Suppressor macrophage treated with lipopolysaccharide for 4 hours (primary cell): ENCODE data around the gene TMEM186.

Source experiments
- DNase-seq: peaks from one replicate; pipeline ENCODE4 v3.0.0-alpha.2; 2020

TMEM186 gene

DNA sequence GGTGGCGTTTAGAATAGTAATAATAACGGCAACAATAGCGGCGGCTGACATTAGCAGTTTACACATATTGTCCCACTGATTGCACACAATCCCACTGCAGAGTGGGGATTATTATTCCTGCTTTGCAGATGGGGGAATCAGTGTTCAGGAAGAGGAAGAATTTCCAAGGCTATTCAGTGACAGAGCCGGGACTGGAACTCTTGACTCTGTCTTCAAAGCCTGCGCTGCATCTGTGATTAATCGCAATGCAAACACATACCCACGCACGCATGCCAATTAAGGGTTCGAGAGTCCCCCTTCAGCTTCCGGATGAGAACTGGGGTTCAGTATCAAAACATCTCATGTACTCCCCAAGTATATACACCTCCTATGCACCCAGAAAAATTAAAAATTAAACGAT is 29.2 kb downstream of the TMEM186 start:
- DNase-seq: no peak

DNA sequence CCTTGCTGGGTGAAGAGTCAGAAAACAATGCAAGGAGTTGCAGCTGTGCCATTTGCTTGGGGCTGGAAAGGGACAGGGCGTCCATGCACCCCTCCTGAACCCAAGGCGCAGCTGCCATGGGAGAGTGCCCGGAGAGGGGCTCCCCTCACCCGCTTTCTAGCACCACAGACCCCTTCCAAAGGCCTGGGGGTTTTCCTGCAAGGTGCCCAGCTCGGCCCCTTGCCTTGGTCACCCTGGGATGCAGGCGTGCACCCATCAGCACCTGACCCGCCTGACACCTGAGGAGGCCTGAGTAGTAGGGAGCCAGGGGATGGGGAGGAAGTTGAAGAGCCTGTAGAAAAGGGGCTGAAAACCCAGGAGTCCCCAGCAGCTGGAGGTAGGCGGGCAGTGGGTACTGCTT is 30.3 kb downstream of the TMEM186 start:
- no peak for DNase-seq

DNA sequence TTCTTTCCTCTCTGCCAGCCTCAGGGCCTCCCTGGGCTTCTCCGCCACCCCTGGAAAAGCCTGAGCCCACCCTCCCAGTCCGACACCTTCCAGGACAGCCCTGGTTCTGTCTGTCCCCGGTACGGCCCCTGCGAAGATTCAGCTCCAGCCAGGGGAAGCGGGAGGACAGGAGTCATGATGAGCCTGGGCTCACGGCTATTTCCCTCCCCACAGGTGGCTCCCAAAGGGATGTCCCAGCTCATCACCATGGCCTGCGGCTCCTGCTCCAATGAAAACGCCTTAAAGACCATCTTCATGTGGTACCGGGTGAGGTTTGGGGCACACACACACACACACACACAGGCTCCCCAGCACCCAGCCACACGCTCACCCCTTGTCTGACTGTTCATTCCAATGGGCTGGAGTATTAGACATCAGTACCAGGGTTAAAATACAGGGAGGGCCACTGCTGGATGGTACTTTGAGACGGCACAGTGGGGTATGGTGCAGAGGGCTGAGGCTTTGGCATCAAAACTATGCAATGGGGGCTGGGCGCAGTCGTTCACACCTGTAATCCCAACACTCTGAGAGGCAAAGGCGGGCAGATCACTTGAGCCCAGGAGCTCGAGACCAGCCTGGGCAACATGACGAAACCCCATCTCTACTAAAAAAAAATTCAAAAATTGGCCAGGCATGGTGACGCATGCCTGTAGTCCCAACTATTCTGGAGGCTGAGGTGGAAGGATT is 32.8 kb downstream of the TMEM186 start:
- DNase-seq: no peak

DNA sequence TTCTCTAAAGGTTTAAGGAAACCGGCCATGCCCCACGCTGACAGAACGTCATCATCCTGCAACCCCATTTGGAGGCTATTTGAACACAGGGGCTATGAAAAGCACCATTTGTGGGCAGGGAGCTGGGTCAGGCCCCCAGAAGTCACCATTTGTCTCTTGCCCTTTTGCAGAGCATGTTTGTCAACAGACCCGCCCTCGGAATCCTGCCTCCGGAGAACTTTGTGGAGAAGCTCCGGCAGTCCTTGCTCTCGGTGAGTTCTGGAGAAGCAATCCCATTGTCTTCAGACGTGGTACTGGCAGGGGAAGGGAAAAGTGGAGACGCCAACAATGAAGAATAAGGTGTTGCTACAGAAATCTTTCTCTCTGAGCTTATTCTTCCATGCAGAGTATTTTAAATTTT is 33.5 kb downstream of the TMEM186 start:
- no peak for DNase-seq

DNA sequence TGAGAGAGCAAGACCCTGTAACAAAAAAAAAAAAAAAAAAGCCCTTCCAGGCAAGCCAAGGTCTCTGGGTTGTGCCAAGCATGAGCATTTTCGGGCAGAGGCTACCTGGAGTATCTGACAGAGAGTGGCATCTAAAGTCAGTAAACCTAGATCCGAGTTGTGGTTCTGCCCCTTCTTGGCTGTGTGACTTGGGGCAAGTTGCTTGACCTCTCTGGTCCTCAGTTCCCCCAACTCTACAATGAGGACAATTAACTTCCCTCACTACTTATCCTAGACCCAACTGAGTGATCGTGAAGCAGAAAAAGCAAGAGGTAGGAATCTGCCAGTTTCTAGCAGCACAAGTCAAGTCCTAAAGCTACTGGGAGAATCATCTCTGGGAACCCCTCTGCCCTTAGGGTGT is 34.4 kb downstream of the TMEM186 start:
- DNase-seq: no peak

DNA sequence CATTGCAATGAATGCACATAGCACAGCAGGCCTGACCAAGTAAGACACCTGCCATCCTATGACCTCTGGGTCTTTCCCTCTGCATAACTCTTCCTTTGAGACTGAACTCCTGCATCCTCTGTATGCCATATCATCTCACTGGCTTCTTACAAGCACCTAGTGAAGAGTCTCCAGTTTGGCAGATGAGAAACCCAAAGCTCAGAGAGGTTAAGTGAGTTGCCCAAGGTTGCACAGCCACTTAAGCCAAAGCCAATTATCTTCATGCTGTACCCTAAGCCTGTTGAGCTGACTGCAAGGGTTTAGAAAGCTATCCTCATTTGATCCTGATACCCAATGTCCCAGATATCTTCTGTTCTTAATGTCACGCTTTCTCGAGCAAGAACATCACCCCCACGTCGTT is 35.2 kb downstream of the TMEM186 start:
- DNase-seq: no peak

DNA sequence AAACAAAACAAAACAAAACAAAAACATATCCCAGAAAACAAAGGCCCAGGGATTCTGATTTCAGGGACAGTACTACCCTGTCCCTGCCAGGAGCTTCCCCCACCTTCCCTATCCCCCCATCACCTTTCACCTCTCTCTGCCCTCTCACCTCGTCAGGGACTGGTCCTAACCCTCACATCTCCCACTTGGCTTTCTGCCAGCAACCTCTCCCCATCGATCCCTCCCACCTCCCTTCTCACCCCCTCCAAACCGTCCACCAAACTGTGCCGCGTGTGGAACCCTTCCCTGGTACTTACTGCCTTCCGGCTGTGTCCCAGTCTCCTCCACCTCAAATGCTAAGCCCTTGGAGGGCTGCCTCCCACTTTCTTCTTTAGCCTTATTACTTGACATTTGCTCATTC is 36.4 kb downstream of the TMEM186 start:
- no peak for DNase-seq

DNA sequence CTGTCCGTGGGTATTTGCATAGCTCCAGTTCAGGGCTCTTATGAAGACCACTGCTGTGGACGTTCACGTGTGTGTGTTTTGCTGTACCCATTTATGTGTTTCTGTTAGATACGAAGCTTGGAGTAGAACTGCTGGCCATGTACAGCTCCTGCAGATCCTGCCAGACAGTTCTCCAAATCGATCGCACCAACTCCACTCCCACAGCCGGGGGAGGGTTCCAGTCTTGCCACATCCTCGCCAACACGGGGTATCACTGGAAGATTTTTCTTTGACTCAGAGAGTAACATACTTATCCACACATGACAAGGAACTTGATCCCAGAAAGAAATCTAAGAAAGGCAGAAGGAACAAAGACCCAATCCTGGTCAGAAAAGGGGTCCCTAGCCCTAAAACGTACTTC is 37.4 kb downstream of the TMEM186 start:
- no peak for DNase-seq

DNA sequence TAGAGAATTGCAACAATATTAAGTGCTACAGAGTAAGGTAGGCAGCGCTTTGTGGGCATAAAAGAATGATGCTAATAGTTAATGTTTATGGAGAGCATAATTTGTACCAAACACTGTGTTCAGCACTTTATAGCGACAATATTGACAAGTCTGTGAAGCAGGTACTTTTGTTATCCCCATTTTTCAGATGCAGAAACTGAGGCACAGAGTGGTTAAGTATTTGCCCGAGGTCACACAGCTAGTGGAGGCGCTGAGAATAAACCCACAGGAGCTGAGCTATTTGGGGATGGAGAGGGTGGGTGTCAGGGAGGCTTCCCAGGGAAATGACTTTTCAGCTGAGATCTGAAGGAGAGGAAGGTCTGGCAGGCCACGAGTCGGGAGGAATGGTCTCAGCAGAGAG is 39.4 kb downstream of the TMEM186 start:
- no peak for DNase-seq

DNA sequence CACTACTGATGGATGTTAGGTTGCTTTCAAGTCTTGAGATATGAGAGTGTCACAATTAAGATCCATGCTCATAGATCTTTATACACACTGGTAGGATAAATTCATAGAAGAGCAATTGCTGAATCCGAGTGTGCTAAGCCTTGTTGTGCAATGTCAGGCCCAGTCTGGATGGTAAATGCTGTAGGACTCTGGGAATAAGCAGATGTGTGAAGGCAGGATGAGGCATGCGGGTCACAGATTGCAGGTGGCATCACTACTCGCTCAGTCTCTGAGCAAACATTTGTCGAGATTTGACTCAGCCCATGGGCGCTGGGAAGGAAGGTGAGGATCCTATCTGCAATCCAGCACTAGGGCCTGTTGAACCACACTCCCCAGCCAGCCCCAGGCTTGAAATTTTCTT is 40.7 kb downstream of the TMEM186 start:
- DNase-seq: no peak

DNA sequence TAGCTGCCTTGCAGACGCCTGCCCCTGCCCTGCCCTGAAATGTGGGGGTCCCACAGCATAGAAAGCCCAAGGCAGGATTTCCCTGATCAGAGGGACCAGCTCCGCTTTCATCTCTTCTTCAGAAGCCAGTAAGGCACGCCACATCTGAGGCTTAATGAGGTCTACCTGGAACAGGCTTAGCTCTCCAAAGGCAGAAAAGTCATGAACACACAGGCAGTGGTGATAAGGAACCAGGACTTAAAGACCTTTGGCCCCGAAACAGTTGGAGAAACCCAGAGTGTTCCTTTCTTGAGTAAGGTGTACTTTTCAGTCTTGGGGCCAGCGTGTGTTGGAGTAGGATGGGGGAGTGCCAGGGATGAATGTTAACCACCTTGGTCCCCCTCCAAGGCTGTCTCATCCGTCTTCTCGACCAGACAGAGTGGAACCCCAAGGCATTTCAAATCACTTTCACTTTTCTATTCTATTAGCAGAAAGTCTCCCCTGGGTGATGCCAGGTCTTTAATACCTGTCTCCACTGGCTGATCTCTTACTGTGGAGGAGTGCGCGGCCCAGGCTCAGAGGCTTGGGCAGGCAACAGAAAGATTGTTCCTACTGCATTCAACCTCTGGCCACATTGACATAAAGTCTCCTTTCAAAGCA is 43.9 kb downstream of the TMEM186 start:
- no peak for DNase-seq

DNA sequence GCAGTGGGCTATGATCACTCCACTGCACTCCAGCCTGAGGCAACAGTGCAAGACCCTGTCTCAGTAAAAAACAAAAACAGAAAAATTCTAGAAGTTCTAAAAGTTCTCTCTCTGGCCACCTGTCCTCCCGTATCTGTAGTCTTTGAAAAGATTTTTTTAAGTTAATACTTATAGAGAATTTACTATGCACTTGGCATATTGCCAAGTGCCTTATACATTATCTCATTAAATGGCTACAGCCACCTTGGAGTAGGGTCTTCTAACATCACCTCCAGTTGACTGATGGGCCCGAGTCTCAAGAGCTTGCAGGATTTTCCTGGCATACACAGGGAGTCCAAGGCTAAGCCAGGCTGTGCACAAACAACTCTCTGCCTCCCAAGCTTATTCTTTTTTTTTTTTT is 44.7 kb downstream of the TMEM186 start:
- DNase-seq: no peak

DNA sequence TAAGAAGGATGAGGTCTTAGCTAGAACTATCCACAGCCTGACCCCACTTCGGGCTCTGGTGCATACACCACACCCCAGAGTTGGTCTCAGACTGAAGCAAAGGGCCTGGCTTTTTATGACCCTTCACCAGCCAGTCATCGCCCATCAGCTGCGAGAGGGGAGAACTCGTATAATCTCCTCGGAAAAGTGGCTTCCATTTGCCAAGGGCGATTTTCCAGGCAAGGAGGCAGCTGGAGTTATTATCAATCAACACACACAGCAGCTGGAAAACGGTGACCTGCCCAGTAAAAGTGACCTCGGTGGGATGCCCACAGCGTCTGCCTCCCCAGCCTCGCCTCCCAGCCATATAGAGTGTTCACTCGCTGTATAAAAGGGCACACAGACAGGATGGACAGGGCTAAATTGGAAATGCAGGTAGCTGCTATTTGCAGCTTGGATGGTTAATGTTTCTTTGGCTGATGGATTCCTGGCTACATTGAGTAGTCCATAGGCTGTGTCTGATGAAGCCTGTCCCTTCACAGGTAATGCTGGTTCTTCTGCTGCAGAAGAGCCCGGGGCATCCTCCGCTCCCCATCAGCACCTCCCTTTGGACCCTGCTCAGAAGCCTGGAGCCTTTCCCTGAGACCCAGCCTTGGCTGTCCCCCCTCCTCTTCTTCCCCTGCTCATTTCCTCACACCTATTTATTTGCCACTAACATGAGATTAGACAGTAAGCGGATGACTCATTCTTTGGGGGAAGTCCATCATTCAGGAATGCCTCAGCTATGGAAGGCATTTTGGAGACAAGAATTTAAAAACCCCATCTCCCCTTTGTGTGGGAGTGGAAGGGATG is 45.7 kb downstream of the TMEM186 start:
- DNase-seq: peak; percentile 18

DNA sequence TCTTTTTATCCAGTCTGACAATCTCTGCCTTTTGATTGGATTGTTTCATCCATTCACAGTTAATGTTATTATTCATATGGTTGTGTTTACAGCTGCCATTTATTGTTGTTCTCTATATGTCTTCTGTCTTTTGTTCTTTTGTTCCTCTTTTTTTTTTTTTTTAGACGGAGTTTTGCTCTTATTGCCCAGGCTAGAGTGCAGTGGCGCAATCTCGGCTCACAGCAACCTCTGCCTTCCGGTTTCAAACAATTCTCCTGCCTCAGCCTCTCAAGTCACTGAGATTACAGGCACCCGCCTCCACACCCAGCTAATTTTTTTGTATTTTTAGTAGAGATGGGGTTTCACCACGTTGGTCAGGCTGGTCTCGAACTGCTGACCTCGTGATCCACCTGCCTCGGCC is 48.5 kb downstream of the TMEM186 start:
- DNase-seq: peak; percentile 35
